COLO829 (cell line): Measurements from ENCODE around the gene RPL3.
"Not testable (repeated sequence)": the region's sequence is repeated elsewhere in the genome, so short reads cannot be mapped to it uniquely, and the experiment has no call there.

Experiments used
- DNase-seq: peaks from one replicate; pipeline ENCODE4 v3.0.0; 2012; ENCODE audit warnings: low spot score

The RPL3 gene

GRCh38 chr22:39319284-39320022 lies at the start of gene RPL3:
Gene RPL3 (minus strand): TSS chr22:39319623. CDS start chr22:39319597, 26 bp downstream.
- peak; percentile 97 for DNase-seq

- no peak for DNase-seq
These were observed 49.8 kb upstream of the RPL3 start for GRCh38 chr22:39369186-39369585.

GRCh38 chr22:39368461-39368911 lies 49.1 kb upstream of the RPL3 start:
- DNase-seq: no peak

- no peak for DNase-seq
These were observed 47.6 kb upstream of the RPL3 start for GRCh38 chr22:39367035-39367434.

DNA sequence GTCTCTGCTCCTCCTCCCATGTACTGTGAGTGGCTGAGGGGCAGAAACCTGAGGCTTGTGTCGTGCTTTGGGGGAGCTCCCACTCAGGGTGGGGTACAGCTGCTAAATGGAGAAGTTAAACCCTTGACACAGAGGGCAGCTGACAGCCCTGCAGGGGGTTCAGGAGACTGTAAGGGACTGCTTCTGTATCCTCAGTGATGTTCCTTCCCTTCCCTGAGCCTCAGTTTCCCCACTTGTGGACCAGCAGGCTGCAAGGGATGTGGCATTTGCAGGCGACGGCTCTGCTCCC lies 46.0 kb upstream of the RPL3 start:
- no peak for DNase-seq

DNA sequence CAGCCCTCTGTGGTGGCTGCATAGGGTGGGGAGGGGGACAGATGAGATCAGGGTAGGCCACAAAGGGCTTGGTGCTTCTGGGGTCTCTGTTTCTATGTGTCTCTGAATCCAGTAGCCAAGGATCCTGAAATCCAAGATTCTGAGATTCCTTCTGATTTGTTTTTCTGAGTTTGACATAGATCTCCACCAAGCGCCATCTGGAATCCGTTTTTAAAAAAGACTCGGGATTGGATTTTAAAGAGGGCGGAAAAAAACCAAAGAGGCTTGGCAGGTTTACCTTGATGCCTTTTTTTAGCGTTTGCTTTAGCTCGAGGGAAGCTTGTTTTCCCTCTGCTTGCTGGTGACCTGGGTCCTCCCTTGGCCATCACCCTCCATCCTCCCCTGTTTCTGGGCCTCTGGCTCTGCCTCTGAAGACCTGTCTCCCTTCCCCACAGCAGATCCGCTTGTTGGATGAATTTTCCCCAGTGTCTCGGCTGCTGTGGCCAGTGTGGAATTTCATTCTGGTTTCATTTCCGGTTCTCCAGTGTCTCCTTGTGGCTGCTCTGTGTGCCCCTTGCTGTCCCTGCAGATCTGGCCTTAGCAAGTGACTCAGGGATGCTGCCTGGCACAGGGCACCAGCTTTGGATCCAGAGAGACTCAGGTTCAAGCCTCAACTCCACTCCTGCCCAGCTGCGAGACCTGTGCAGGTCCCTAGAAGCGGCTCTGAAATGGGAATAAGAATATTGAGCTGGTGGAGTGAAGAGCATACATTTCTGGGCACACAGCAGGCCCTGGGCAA lies 45.5 kb upstream of the RPL3 start:
- no peak for DNase-seq

- no peak for DNase-seq
These were observed 44.5 kb upstream of the RPL3 start for GRCh38 chr22:39363751-39364515.

GRCh38 chr22:39362932-39363331 lies 43.5 kb upstream of the RPL3 start:
- DNase-seq: no peak

- DNase-seq: no peak
These were observed 42.8 kb upstream of the RPL3 start for GRCh38 chr22:39362271-39362670.

- no peak for DNase-seq
These were observed 42.1 kb upstream of the RPL3 start for GRCh38 chr22:39361496-39361895.

DNA sequence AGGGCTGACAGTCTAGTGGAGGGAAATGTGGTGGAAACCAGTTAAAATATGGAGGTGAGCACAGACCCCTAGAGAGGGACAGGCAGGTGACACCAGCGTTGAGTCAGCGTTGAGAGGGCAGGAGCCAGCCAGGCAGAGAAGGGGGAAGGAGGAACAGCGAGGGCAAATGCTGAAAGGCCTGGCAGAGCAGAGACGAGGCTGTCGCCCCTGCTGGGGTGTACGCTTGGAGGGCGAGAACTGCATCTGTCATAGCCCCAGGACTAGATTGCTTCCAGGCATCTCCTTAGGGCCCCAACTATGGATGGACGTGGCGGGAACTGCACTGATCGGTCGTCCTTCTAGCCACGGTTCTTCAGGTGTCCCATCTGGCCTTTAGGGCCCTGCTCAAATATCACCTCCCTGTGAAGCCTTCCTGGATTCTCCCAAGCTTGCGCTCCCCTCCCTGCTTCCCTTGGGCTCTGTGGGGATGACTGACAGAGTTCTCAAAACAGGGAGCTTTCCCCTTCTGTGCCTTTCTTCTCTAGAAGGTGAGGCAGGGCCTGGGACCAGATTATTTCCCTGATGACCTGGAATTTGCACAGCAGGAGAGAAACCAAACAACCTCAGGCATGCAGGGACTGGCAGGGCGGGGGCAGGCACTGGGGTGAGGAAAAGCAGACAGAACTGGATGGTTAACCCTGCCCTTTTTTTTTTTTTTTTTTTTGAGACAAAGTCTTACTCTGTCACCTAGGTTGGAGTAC lies 41.4 kb upstream of the RPL3 start:
- no peak for DNase-seq

DNA sequence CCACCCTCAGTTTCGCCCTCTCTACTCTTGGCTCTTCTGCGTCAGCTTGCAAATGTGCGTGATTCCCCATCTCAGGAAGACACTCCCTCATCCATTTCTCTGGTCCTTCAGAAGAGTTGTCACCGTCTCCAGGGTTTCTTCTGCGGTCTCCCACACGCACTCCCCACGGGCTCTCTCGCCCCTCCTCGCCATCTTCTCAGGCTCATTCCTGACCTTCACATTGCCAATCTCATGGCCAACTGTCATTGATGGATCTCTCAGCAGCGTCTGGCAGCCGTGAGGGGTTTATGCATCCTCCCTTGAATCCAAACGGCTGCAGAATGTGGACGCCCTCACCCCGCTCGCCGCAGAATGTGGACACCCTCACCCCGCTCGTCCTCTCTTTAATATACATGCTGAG lies 40.8 kb upstream of the RPL3 start:
- no peak for DNase-seq

DNA sequence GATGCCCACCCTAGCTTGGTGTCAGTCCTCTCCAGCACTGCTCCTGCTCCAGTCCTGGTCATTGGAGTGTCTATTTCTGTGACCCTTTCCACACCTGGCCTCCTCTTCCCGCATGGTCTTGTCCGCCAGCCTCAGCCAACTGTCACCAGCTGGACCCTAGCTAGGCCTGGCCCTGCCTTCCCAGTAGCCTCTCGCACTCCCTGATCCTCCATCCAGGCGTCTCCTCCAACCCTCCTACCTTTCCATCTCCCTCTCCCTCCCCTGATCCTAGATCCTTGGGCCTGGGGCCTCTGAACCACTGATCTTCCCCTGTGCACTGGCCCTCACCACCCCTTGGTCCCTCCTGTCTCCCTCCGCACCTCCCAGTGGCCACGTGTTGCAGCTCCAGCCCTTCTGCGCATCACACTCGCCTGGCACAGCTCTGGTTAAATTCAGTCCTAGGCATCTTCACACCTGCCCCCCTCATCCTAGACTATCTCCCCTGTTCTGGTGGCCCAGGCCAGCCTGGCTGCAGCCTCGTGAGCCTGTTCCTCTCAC lies 40.3 kb upstream of the RPL3 start:
- DNase-seq: no peak

DNA sequence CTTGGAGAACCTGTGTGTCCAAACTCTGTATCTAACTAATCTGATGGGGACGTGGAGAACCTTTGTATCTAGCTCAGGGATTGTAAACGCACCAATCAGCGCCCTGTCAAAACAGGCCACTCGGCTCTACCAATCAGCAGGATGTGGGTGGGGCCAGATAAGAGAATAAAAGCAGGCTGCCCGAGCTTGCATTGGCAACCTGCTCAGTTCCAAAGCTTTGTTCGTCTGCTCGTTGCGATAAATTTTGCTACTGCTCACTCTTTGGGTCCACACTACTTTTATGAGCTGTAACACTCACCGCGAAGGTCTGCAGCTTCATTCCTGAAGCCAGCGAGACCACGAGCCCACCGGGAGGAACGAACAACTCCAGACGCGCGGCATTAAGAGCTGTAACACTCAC lies 38.8 kb upstream of the RPL3 start:
- not testable (repeated sequence) for DNase-seq

GRCh38 chr22:39357110-39358108 lies 38.0 kb upstream of the RPL3 start:
- DNase-seq: not testable (repeated sequence)

GRCh38 chr22:39356464-39356863 lies 37.0 kb upstream of the RPL3 start:
- no peak for DNase-seq

- not testable (repeated sequence) for DNase-seq
These were observed 36.4 kb upstream of the RPL3 start for GRCh38 chr22:39355805-39356204.

DNA sequence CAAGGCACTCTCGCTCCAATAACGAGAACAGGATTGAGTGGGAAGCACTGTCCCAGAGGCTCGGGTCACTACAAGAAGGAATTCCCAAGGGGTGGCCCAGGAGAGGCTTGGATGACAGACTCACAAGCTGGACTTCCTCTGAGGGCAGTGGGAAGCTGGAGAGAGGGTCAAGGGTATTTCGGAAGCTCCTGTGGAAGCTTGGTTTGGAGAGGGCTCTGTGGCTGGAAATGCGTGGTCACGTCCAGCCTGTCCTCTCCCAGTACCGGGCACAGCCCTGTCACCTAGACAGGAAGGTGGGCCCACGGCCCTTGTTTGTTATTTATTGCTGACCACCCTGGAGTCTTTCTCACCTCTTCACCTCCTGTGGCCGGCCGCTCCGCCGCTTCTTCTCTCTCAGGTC lies 35.7 kb upstream of the RPL3 start:
- no peak for DNase-seq

- DNase-seq: no peak
These were observed 33.9 kb upstream of the RPL3 start for GRCh38 chr22:39353346-39353745.

DNA sequence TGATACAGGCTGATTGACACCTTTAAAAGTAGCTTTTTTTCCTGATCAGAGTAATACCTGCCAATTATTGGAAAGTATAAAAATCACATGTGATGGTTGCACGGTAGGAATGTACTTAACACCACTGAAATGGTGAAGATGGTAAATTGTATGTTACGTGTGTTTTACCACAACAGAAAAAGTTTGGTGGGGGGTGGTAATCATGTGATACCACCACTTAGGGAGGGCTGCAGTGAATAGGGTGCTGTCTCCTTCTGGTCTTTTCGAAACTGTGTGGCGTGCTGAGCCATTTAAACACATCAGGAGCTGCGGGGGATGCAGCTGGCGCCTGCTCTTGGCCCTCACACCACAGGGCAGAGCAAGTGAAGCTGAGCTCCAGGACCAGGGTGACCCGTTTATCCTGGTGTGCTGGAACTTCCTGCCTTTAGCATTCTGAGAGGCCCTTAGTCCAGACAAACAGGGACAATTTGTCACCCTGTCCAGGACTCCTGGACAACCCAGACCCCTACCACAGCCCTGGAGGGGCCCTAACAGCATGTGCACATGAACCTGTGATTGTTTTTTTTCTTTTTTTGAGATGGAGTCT lies 33.0 kb upstream of the RPL3 start:
- DNase-seq: no peak
